Measurements from ENCODE around the gene MT3. TPM values are rescaled to one million over a fixed set of nuclear protein-coding genes. Genes with fewer than 3 reads are reported as not detected.
A peak's percentile ranks its signal among the peaks of the same experiment; 100 is the strongest.

MT3 gene
- total and polyA plus RNA-seq, 7 donors: 3.5 to 9.6 (median 4.3) TPM; not detected in 2

DNA sequence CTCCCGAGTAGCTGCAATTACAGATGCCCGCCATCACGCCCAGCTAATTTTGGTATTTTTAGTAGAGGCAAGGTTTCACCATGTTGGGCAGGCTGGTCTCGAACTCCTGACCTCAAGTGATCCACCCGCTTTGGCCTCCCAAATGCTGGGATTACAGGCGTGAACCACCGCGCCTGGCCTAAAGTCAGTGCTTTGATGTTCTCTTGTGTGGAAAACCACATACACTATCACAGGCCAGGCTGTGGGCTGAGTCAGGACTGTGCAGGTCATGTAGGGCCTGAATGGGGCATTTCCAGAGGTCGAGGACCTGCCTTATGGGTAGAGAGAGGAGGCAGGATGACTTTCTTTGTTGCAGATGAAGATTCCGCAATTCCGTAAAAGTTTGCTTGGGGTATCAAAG is 5.1 kb upstream of the MT3 start:
- Histone ChIP-seq H3K4me3 (no peak overlapping the region), H3K4me1 (peaks cover 0 to 5% (median 5%) of the 10 kb centered on the region in 4 donors), H3K27me3 (peaks cover 5 to 24% (median 11%) of the 10 kb centered on the region in 3 donors), H3K9me3 (no peaks in the 10 kb centered on the region), H3K27ac (no peak overlapping the region), H3K36me3 (no peaks in the 10 kb centered on the region)
- 86 to 92% methylated on average over 11 of the region's 11 CpGs for WGBS, 2 donors
- intact Hi-C loops (cut with DNase I): no loop called here
- DNase-seq: no peak
- TF ChIP-seq EP300 (IDR thresholded peaks at IDR 0.05): no peak
- TF ChIP-seq, protein P1, sequence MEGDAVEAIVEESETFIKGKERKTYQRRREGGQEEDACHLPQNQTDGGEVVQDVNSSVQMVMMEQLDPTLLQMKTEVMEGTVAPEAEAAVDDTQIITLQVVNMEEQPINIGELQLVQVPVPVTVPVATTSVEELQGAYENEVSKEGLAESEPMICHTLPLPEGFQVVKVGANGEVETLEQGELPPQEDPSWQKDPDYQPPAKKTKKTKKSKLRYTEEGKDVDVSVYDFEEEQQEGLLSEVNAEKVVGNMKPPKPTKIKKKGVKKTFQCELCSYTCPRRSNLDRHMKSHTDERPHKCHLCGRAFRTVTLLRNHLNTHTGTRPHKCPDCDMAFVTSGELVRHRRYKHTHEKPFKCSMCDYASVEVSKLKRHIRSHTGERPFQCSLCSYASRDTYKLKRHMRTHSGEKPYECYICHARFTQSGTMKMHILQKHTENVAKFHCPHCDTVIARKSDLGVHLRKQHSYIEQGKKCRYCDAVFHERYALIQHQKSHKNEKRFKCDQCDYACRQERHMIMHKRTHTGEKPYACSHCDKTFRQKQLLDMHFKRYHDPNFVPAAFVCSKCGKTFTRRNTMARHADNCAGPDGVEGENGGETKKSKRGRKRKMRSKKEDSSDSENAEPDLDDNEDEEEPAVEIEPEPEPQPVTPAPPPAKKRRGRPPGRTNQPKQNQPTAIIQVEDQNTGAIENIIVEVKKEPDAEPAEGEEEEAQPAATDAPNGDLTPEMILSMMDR (IDR thresholded peaks at IDR 0.05): no peak
- no peak for TF ChIP-seq POLR2A (IDR thresholded peaks at IDR 0.05)
- TF ChIP-seq POLR2AphosphoS5 (IDR thresholded peaks at IDR 0.05): no peak

DNA sequence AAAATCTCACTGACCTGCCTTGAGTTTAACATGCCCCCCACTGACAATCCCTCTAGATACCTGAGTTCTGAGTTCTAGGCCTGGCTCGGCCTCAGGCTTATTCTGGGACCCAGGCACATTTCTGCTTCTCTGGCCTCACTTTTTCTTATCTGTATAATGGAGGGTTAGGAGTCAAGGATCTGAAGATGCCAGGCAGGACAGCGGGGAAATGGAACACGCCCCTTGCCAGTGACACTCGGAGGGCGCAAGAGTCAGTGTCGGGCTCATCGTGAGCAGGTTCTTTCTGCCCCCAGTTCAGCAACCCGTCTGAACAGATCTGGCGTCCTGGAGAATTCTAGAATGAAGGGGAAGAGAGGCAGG is 567 bp upstream of the MT3 start:
- Histone ChIP-seq H3K27ac (no peak overlapping the region), H3K4me3 (peak overlapping the region in 3 of 4 donors; percentile 23 to 49 (median 48)), H3K27me3 (peaks cover 9 to 41% (median 20%) of the 10 kb centered on the region in 3 donors), H3K4me1 (peaks cover 0 to 12% (median 10%) of the 10 kb centered on the region in 4 donors), H3K9me3 (no peaks in the 10 kb centered on the region), H3K36me3 (no peaks in the 10 kb centered on the region)
- intact Hi-C loops (cut with DNase I): loop anchor here (5.0 kb wide), 1 partner anchor 109 kb away; no protein-coding TSS in a partner anchor
- DNase-seq: no peak
- WGBS, 2 donors: 24 to 38% methylated on average over 9 of the region's 9 CpGs
- no peak for TF ChIP-seq EP300 (IDR thresholded peaks at IDR 0.05)
- TF ChIP-seq POLR2AphosphoS5 (IDR thresholded peaks at IDR 0.05): no peak
- TF ChIP-seq POLR2A (IDR thresholded peaks at IDR 0.05): no peak
- TF ChIP-seq, protein P1 (IDR thresholded peaks at IDR 0.05): no peak

DNA sequence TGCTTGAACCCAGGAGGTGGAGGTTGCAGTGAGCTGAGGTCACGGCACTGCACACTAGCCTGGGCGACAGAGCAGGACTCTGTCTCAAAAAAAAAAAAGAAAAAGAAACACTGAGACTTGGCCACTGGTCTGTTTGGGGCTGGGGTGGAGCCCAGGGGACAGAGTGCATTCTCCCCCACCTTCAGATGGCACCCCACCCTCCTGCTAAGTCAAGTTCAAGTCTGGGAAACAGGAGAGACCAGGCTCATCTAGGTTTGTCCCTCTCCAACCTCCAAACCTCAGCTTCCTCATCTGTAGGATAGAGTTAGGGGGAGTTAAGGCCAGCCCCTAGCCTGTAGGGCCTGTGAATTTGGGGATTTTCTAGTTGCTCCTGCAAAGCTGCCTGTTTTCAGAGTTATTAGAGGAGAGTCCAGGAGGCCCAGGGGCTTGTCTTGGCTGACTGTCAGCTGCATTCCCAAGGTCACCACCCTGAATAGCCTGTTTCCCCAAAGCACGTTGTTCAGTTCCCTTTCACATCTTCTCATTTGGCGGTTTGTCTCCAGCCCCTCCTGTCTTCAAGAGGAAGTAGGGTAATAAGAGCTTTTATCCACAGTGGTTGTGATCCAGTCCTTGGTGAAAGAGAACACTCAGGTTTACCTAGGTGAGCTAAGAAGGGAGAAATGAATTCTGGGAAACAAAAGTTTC is 2.2 kb downstream of the MT3 start:
- 31 to 52% methylated on average over 4 of the region's 4 CpGs for WGBS, 2 donors
- TF ChIP-seq POLR2A (IDR thresholded peaks at IDR 0.05) (no peak), EP300 (IDR thresholded peaks at IDR 0.05) (no peak), POLR2AphosphoS5 (IDR thresholded peaks at IDR 0.05) (no peak)
- TF ChIP-seq, protein P1 (IDR thresholded peaks at IDR 0.05): no peak
- peaks cover 0 to 12% (median 10%) of the 10 kb centered on the region in 4 donors for H3K4me1 ChIP-seq
- no peaks in the 10 kb centered on the region for H3K36me3 ChIP-seq
- peaks cover 9 to 41% (median 20%) of the 10 kb centered on the region in 3 donors for H3K27me3 ChIP-seq
- no peak overlapping the region for H3K27ac ChIP-seq
- no peak for DNase-seq
- no peak overlapping the region for H3K4me3 ChIP-seq
- intact Hi-C loops (cut with DNase I): no loop called here
- no peaks in the 10 kb centered on the region for H3K9me3 ChIP-seq

DNA sequence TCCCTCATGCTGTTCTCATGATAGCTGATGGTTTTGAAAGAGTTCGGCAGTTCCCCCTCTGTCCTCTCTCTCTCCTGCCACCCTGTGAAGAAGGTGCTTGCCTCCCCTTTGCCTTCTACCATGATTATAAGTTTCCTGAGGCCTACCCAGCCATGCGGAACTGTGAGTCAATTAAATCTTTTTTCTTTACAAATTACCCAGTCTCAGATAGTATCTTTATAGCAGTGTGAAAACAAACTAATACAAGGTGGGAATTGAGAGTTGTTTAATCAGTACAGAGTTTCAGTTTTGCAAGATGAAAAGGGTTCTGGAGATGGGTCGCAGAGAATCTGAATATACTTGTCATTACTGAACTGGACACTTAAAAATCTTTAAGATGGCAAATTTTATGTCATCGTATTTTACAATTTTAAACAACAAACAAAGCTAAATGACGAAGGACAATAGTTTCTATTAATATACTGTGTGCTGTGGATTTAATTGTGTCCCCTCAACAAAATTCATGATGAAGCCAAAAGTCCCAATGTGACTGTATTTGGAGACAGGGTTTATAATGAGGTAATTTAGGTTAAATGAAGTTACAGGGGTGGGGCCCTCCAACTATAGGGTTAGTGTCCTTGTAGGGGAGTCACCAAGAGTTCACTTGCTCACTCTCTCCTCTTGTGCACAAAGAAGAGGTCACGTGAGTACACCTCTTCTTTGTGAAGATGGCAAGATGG is 4.4 kb downstream of the MT3 start:
- DNase-seq: no peak
- intact Hi-C loops (cut with DNase I): no loop called here
- WGBS, 2 donors: 91 to 94% methylated on average over 6 of the region's 6 CpGs
- H3K36me3 ChIP-seq: no peaks in the 10 kb centered on the region
- no peaks in the 10 kb centered on the region for H3K9me3 ChIP-seq
- peaks cover 9 to 22% (median 14%) of the 10 kb centered on the region in 3 donors for H3K27me3 ChIP-seq
- H3K4me3 ChIP-seq: no peak overlapping the region
- TF ChIP-seq POLR2AphosphoS5 (IDR thresholded peaks at IDR 0.05) (no peak), EP300 (IDR thresholded peaks at IDR 0.05) (no peak), POLR2A (IDR thresholded peaks at IDR 0.05) (no peak)
- TF ChIP-seq, protein P1 (IDR thresholded peaks at IDR 0.05): no peak
- H3K27ac ChIP-seq: no peak overlapping the region
- peaks cover 0 to 12% (median 10%) of the 10 kb centered on the region in 4 donors for H3K4me1 ChIP-seq

Measured in sigmoid colon (tissue), 7 donors.